Chondrocyte (in vitro differentiated cells): Measurements from ENCODE around the gene UCHL3. TPM values are rescaled to one million over a fixed set of nuclear protein-coding genes. Genes with fewer than 3 reads are reported as not detected.
"Not testable (repeated sequence)": the region's sequence is repeated elsewhere in the genome, so short reads cannot be mapped to it uniquely, and the experiment has no call there.

Source experiments
- DNase-seq: peaks from one replicate; pipeline ENCODE4 v3.0.0; 2021; ENCODE audit warnings: mixed read lengths, low spot score
- H3K27ac Mint-ChIP-seq: one replicate; pipeline ENCODE4 v1.8.0; 2021; ENCODE audit warnings: mild to moderate bottlenecking, moderate library complexity, mixed read lengths; ENCODE audit not compliant: unreplicated experiment
- H3K27me3 Mint-ChIP-seq: 2 replicates; pipeline ENCODE4 v1.8.0; 2021; ENCODE audit warnings: low read depth, mixed read lengths
- H3K36me3 Mint-ChIP-seq: 2 replicates; pipeline ENCODE4 v1.8.0; 2021; ENCODE audit warnings: low read depth, mixed read lengths
- H3K4me1 Mint-ChIP-seq: 2 replicates; pipeline ENCODE4 v1.8.0; 2021; ENCODE audit warnings: low read depth, mild to moderate bottlenecking, mixed read lengths
- H3K4me3 Mint-ChIP-seq: one replicate; pipeline ENCODE4 v1.8.0; 2021; ENCODE audit warnings: mild to moderate bottlenecking, moderate library complexity, mixed read lengths; ENCODE audit not compliant: unreplicated experiment
- H3K9me3 Mint-ChIP-seq: 2 replicates; pipeline ENCODE4 v1.8.0; 2021; ENCODE audit warnings: low read depth, mixed read lengths
- CTCF ChIP-seq: fragments of 200-600 bp; sonication (generic); IDR thresholded peaks from 2 replicates; pipeline ENCODE4 v1.5.0; 2021; ENCODE audit warnings: antibody characterized with exemption, mild to moderate bottlenecking, moderate library complexity
- total RNA-seq: library from RNA; stranded (reverse); gene quantifications from 3 replicates; pipeline ENCODE4 v1.2.1, GENCODE V29; 2021

Gene UCHL3
- total RNA-seq, 1 donor from 2014 or later = 29.5 TPM

GRCh38 chr13:75541287-75541686, 8.3 kb upstream of the UCHL3 start:
- no peak overlapping the region for H3K4me3 Mint-ChIP-seq
- no peak overlapping the region for H3K27ac Mint-ChIP-seq
- no peaks in the 10 kb centered on the region for H3K27me3 Mint-ChIP-seq
- no peak for DNase-seq
- peaks cover 3% of the 10 kb centered on the region for H3K9me3 Mint-ChIP-seq
- no peak for TF ChIP-seq CTCF
- peaks cover 15% of the 10 kb centered on the region for H3K4me1 Mint-ChIP-seq
- no peaks in the 10 kb centered on the region for H3K36me3 Mint-ChIP-seq

GRCh38 chr13:75541961-75542360, 7.6 kb upstream of the UCHL3 start:
- no peak for TF ChIP-seq CTCF
- no peak overlapping the region for H3K27ac Mint-ChIP-seq
- H3K36me3 Mint-ChIP-seq = no peaks in the 10 kb centered on the region
- no peak for DNase-seq
- peaks cover 9% of the 10 kb centered on the region for H3K4me1 Mint-ChIP-seq
- no peak overlapping the region for H3K4me3 Mint-ChIP-seq
- no peaks in the 10 kb centered on the region for H3K27me3 Mint-ChIP-seq
- peaks cover 3% of the 10 kb centered on the region for H3K9me3 Mint-ChIP-seq

- Mint-ChIP-seq H3K9me3 (no peaks in the 10 kb centered on the region), H3K27ac (no peak overlapping the region), H3K36me3 (no peaks in the 10 kb centered on the region)
These were observed 4.8 kb upstream of the UCHL3 start for GRCh38 chr13:75544681-75545330.

GRCh38 chr13:75545386-75545785, 4.2 kb upstream of the UCHL3 start:
- peaks cover 12% of the 10 kb centered on the region for H3K4me1 Mint-ChIP-seq

More at GRCh38 chr13:75544681-75545330, 4.8 kb upstream of the UCHL3 start:
- no peaks in the 10 kb centered on the region for H3K27me3 Mint-ChIP-seq
- H3K4me3 Mint-ChIP-seq = no peak overlapping the region
- H3K4me1 Mint-ChIP-seq = peaks cover 9% of the 10 kb centered on the region
- no peak for TF ChIP-seq CTCF
- no peak for DNase-seq

GRCh38 chr13:75547917-75548316, 1.7 kb upstream of the UCHL3 start:
- Mint-ChIP-seq H3K36me3 (no peaks in the 10 kb centered on the region), H3K27me3 (no peaks in the 10 kb centered on the region), H3K4me1 (peaks cover 22% of the 10 kb centered on the region), H3K27ac (no peak overlapping the region), H3K4me3 (no peak overlapping the region), H3K9me3 (no peaks in the 10 kb centered on the region)
- no peak for TF ChIP-seq CTCF
- no peak for DNase-seq

More at GRCh38 chr13:75545386-75545785, 4.2 kb upstream of the UCHL3 start:
- not testable (repeated sequence) for H3K4me3 Mint-ChIP-seq, H3K27ac Mint-ChIP-seq, H3K9me3 Mint-ChIP-seq, H3K27me3 Mint-ChIP-seq, H3K36me3 Mint-ChIP-seq, DNase-seq

- Mint-ChIP-seq H3K4me3 (peak overlapping the region; percentile 86), H3K4me1 (peaks cover 22% of the 10 kb centered on the region), H3K27me3 (no peaks in the 10 kb centered on the region), H3K36me3 (peaks cover 10% of the 10 kb centered on the region), H3K27ac (peak overlapping the region; percentile 95), H3K9me3 (no peaks in the 10 kb centered on the region)
- no peak for TF ChIP-seq CTCF
- no peak for DNase-seq
These were observed 572 bp downstream of the UCHL3 start for GRCh38 chr13:75550159-75550567.
